ENCODE data around the gene DTL.

The DTL gene

DNA sequence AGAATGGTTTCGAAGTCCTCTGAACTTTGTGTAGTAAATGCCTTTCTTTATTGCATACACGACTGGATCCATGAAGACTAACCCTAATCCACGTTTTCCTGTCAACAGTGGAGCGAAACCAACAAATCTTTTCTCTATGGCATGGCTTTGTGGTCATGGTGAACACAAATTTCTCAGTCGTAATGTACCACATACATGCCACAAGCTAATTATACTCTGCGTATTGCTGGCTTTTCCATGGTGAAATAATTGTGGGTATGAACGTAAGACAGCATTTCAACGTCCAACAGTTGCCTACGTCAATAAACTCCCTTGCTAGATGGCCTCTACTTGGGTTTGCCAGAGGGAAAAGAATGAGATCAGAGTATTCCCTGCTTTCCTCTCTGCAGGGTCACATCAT lies 27.7 kb upstream of the DTL start:
- H3F3A ChIP-seq (ENCODE audit: insufficient read depth): 0 out of 2 replicates have a peak, but pooled peaks cover 7% of the 10 kb centered on the region
- H3K79me2 ChIP-seq (ENCODE audit: insufficient read depth, low read length): no peaks in the 10 kb centered on the region
- H3K4me3 ChIP-seq (ENCODE audit: insufficient read depth, low read length, poor library complexity, severe bottlenecking): no peak overlapping the region
- H3K27ac ChIP-seq (ENCODE audit: low read depth, low read length): no peak overlapping the region
- H4K20me1 ChIP-seq (ENCODE audit: low read depth, low read length): no peaks in the 10 kb centered on the region
- TF ChIP-seq CTCF (IDR thresholded peaks at IDR 0.05; ENCODE audit: insufficient read depth, low read length, poor library complexity, severe bottlenecking): no peak
- no peak for TF ChIP-seq EZH2phosphoT487 (conservative IDR thresholded peaks at IDR 0.05; ENCODE audit: low read length)
- no peaks in the 10 kb centered on the region for H3K9me3 ChIP-seq (ENCODE audit: insufficient read depth, low read length)
- H3K4me2 ChIP-seq (ENCODE audit: low read depth, low read length, poor library complexity, severe bottlenecking): no peak overlapping the region
- H3K9ac ChIP-seq (ENCODE audit: low read length): no peak overlapping the region
- H2AFZ ChIP-seq (ENCODE audit: low read depth, low read length, severe bottlenecking): no peak overlapping the region
- H3K27me3 ChIP-seq (ENCODE audit: low read length): no peaks in the 10 kb centered on the region
- H3K9me2 ChIP-seq (replicated peaks; ENCODE audit: insufficient read depth, low read length): no peaks in the 10 kb centered on the region
- H3K36me3 ChIP-seq (ENCODE audit: low read length): peaks cover 23% of the 10 kb centered on the region; the same call in 1 of the 2 replicates

DNA sequence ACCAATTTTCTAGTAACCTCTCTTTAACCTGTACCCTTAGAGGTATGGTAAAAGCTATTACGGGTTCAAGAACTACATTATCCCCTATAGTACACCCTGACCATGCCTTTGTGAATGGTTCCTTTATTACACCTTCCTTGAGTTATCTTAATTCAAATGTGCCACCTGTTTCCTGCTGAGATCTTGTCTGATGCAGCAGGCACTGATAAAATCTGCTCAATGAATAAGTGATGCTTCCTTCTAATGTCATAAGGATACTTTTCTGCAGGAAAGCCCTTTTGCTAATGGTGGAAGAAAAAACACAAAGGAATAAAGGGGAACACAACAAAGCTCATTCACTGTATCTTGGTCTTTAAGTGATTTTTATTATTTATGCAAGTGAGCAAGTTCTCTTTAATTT lies 26.0 kb upstream of the DTL start:
- peaks cover 7% of the 10 kb centered on the region; the same call in 1 of the 2 replicates for H3F3A ChIP-seq (ENCODE audit: insufficient read depth)
- no peak overlapping the region for H3K4me2 ChIP-seq (ENCODE audit: low read depth, low read length, poor library complexity, severe bottlenecking)
- no peaks in the 10 kb centered on the region for H4K20me1 ChIP-seq (ENCODE audit: low read depth, low read length)
- H3K4me3 ChIP-seq (ENCODE audit: insufficient read depth, low read length, poor library complexity, severe bottlenecking): no peak overlapping the region
- H3K27ac ChIP-seq (ENCODE audit: low read depth, low read length): no peak overlapping the region
- no peaks in the 10 kb centered on the region for H3K27me3 ChIP-seq (ENCODE audit: low read length)
- H3K36me3 ChIP-seq (ENCODE audit: low read length): peaks cover 23% of the 10 kb centered on the region; the same call in 1 of the 2 replicates
- TF ChIP-seq EZH2phosphoT487 (conservative IDR thresholded peaks at IDR 0.05; ENCODE audit: low read length): no peak
- no peak for TF ChIP-seq CTCF (IDR thresholded peaks at IDR 0.05; ENCODE audit: insufficient read depth, low read length, poor library complexity, severe bottlenecking)
- H3K9me3 ChIP-seq (ENCODE audit: insufficient read depth, low read length): no peaks in the 10 kb centered on the region
- H3K9ac ChIP-seq (ENCODE audit: low read length): no peak overlapping the region
- no peak overlapping the region for H2AFZ ChIP-seq (ENCODE audit: low read depth, low read length, severe bottlenecking)
- H3K9me2 ChIP-seq (replicated peaks; ENCODE audit: insufficient read depth, low read length): no peaks in the 10 kb centered on the region
- no peaks in the 10 kb centered on the region for H3K79me2 ChIP-seq (ENCODE audit: insufficient read depth, low read length)

GRCh38 chr1:212010004-212010403 lies 25.5 kb upstream of the DTL start:
- Histone ChIP-seq H3K9me3 (ENCODE audit: insufficient read depth, low read length) (no peaks in the 10 kb centered on the region), H2AFZ (ENCODE audit: low read depth, low read length, severe bottlenecking) (no peak overlapping the region), H3K79me2 (ENCODE audit: insufficient read depth, low read length) (no peaks in the 10 kb centered on the region), H3K27me3 (ENCODE audit: low read length) (no peaks in the 10 kb centered on the region), H3K4me2 (ENCODE audit: low read depth, low read length, poor library complexity, severe bottlenecking) (no peak overlapping the region), H3K9me2 (replicated peaks; ENCODE audit: insufficient read depth, low read length) (no peaks in the 10 kb centered on the region), H3K4me3 (ENCODE audit: insufficient read depth, low read length, poor library complexity, severe bottlenecking) (no peak overlapping the region), H3K27ac (ENCODE audit: low read depth, low read length) (no peak overlapping the region), H3F3A (ENCODE audit: insufficient read depth) (peaks cover 7% of the 10 kb centered on the region; the same call in 1 of the 2 replicates), H3K9ac (ENCODE audit: low read length) (no peak overlapping the region), H4K20me1 (ENCODE audit: low read depth, low read length) (no peaks in the 10 kb centered on the region), H3K36me3 (ENCODE audit: low read length) (peaks cover 23% of the 10 kb centered on the region; the same call in 1 of the 2 replicates)
- TF ChIP-seq CTCF (IDR thresholded peaks at IDR 0.05; ENCODE audit: insufficient read depth, low read length, poor library complexity, severe bottlenecking) (no peak), EZH2phosphoT487 (conservative IDR thresholded peaks at IDR 0.05; ENCODE audit: low read length) (no peak)

All from SU-DHL-6 (cell line).